H9 (cell line): ENCODE data around the gene FAHD1. TPM values are rescaled to one million over a fixed set of nuclear protein-coding genes. Genes with fewer than 3 reads are reported as not detected.

Experiments
- DNase-seq: peaks from one replicate; pipeline ENCODE4 v3.0.0-alpha.2; 2017
- H2AFZ ChIP-seq: one replicate; pipeline ENCODE4 v1.6.1; 2013; ENCODE audit warnings: mild to moderate bottlenecking, low read length, control low read depth, moderate library complexity
- H2AK5ac ChIP-seq: 2 replicates; pipeline ENCODE4 v1.6.1; 2013; ENCODE audit warnings: low read length, control low read depth, mixed read lengths; ENCODE audit not compliant: insufficient read length
- H2BK120ac ChIP-seq: one replicate; pipeline ENCODE4 v1.6.1; 2013; ENCODE audit warnings: low read depth, mild to moderate bottlenecking, low read length, control low read depth, inconsistent platforms; ENCODE audit not compliant: poor library complexity, severe bottlenecking
- H2BK12ac ChIP-seq: 2 replicates; pipeline ENCODE4 v1.6.1; 2013; ENCODE audit warnings: low read length, control low read depth, mixed read lengths, low read depth; ENCODE audit not compliant: insufficient read length
- H2BK15ac ChIP-seq: 2 replicates; pipeline ENCODE4 v1.6.1; 2013; ENCODE audit warnings: low read depth, low read length, control low read depth
- H2BK20ac ChIP-seq: one replicate; pipeline ENCODE4 v1.6.1; 2013; ENCODE audit warnings: low read depth, mild to moderate bottlenecking, low read length, control low read depth, inconsistent platforms; ENCODE audit not compliant: poor library complexity, severe bottlenecking
- H2BK5ac ChIP-seq: 2 replicates; pipeline ENCODE4 v1.6.1; 2013; ENCODE audit warnings: low read length, control low read depth, mixed read lengths; ENCODE audit not compliant: insufficient read length
- H3K14ac ChIP-seq: 2 replicates; pipeline ENCODE4 v1.6.1; 2013; ENCODE audit warnings: low read length, control low read depth; ENCODE audit not compliant: insufficient read depth
- H3K18ac ChIP-seq: 2 replicates; pipeline ENCODE4 v1.6.1; 2013; ENCODE audit warnings: low read depth, mild to moderate bottlenecking, mixed read lengths, low read length, control low read depth; ENCODE audit not compliant: insufficient read length
- H3K23ac ChIP-seq: 2 replicates; pipeline ENCODE4 v1.6.1; 2013; ENCODE audit warnings: low read length, control low read depth, mixed read lengths, low read depth; ENCODE audit not compliant: insufficient read length
- H3K23me2 ChIP-seq: 2 replicates; pipeline ENCODE4 v1.6.1; 2013; ENCODE audit warnings: low read depth, mild to moderate bottlenecking, mixed read lengths, low read length, control low read depth; ENCODE audit not compliant: insufficient read length, poor library complexity, severe bottlenecking
- H3K27ac ChIP-seq: 2 replicates; pipeline ENCODE4 v1.5.1; 2013; ENCODE audit warnings: low read length, control low read depth, mixed read lengths, low read depth; ENCODE audit not compliant: insufficient read length
- H3K27me3 ChIP-seq: 2 replicates; pipeline ENCODE4 v1.6.1; 2013; ENCODE audit warnings: low read length, control low read depth, inconsistent platforms; ENCODE audit not compliant: insufficient read depth
- H3K4ac ChIP-seq: 2 replicates; pipeline ENCODE4 v1.6.1; 2013; ENCODE audit warnings: low read depth, mild to moderate bottlenecking, control low read depth, inconsistent platforms, low read length, moderate library complexity
- H3K4me1 ChIP-seq: 2 replicates; pipeline ENCODE4 v1.6.1; 2013; ENCODE audit warnings: low read length, control low read depth, inconsistent platforms; ENCODE audit not compliant: insufficient read depth
- H3K4me2 ChIP-seq: 2 replicates; pipeline ENCODE4 v1.6.1; 2013; ENCODE audit warnings: low read length, control low read depth, mixed read lengths; ENCODE audit not compliant: insufficient read length, insufficient read depth
- H3K56ac ChIP-seq: 2 replicates; pipeline ENCODE4 v1.6.1; 2013; ENCODE audit warnings: low read depth, mild to moderate bottlenecking, mixed read lengths, low read length, control low read depth; ENCODE audit not compliant: insufficient read length
- H3K79me1 ChIP-seq: 2 replicates; pipeline ENCODE4 v1.6.1; 2013; ENCODE audit warnings: low read depth, mild to moderate bottlenecking, moderate library complexity, low read length, control low read depth, inconsistent platforms; ENCODE audit not compliant: insufficient read depth, poor library complexity, severe bottlenecking
- H3K79me2 ChIP-seq: 2 replicates; pipeline ENCODE4 v1.6.1; 2013; ENCODE audit warnings: low read length, control low read depth, inconsistent platforms; ENCODE audit not compliant: insufficient read depth
- H3K9ac ChIP-seq: 2 replicates; pipeline ENCODE4 v1.6.1; 2013; ENCODE audit warnings: low read length, control low read depth, mixed read lengths; ENCODE audit not compliant: insufficient read length; ENCODE audit errors: extremely low read depth
- H3K9me3 ChIP-seq: one replicate; pipeline ENCODE4 v1.6.1; 2013; ENCODE audit warnings: low read depth, low read length, inconsistent platforms; ENCODE audit not compliant: control insufficient read depth
- H3T11ph ChIP-seq: one replicate; pipeline ENCODE4 v1.6.1; 2013; ENCODE audit warnings: mild to moderate bottlenecking, low read length, control low read depth, inconsistent platforms
- H4K20me1 ChIP-seq: one replicate; pipeline ENCODE4 v1.6.1; 2013; ENCODE audit not compliant: control insufficient read depth, insufficient read length, insufficient read depth
- H4K5ac ChIP-seq: 2 replicates; pipeline ENCODE4 v1.6.1; 2013; ENCODE audit warnings: low read depth, mild to moderate bottlenecking, mixed read lengths, low read length, control low read depth; ENCODE audit not compliant: insufficient read length
- H4K8ac ChIP-seq: replicated peaks from 2 replicates; pipeline ENCODE4 v1.6.1; 2013; ENCODE audit warnings: low read length, control low read depth, mixed read lengths, low read depth; ENCODE audit not compliant: insufficient read length
- H4K91ac ChIP-seq: 2 replicates; pipeline ENCODE4 v1.6.1; 2013; ENCODE audit warnings: low read depth, mild to moderate bottlenecking, moderate library complexity, mixed read lengths, low read length, control low read depth; ENCODE audit not compliant: insufficient read length
- H3K27ac Mint-ChIP-seq, 3 experiments: 2 replicates in 2 of 3; 3 replicates in 1 of 3; pipeline ENCODE4 v1.8.0; 2020 to 2021; ENCODE audit warnings: mixed read lengths in 3 of 3, mild to moderate bottlenecking in 1 of 3, moderate library complexity in 1 of 3
- H3K27me3 Mint-ChIP-seq: 2 replicates; pipeline ENCODE4 v1.8.0; 2021; ENCODE audit warnings: low read depth, mild to moderate bottlenecking, moderate library complexity, mixed read lengths
- H3K36me3 Mint-ChIP-seq, 3 experiments: 2 replicates in 2 of 3; 3 replicates in 1 of 3; pipeline ENCODE4 v1.8.0; 2020 to 2021; ENCODE audit warnings: low read depth in 3 of 3, mixed read lengths in 3 of 3; ENCODE audit not compliant: insufficient read depth in 1 of 3
- H3K4me1 Mint-ChIP-seq, 2 experiments: 2 replicates each; pipeline ENCODE4 v1.8.0; 2020; ENCODE audit warnings: mixed read lengths in 2 of 2
- H3K4me3 Mint-ChIP-seq, 2 experiments: 2 replicates in 1 of 2; 3 replicates in 1 of 2; pipeline ENCODE4 v1.8.0; 2020 to 2021; ENCODE audit warnings: mild to moderate bottlenecking in 2 of 2, mixed read lengths in 2 of 2, moderate library complexity in 1 of 2
- H3K9me3 Mint-ChIP-seq, 2 experiments: 2 replicates in 1 of 2; 3 replicates in 1 of 2; pipeline ENCODE4 v1.8.0; 2020; ENCODE audit warnings: mild to moderate bottlenecking in 2 of 2, mixed read lengths in 2 of 2, moderate library complexity in 1 of 2
- WGBS: extraction: QIAGEN DNeasy Blood & Tissue Kit; methylation state at CpG from one replicate; pipeline ENCODE4 v1.1.7; 2013; ENCODE audit warnings: missing lambda C conversion rate, low lambda C conversion rate, mixed read lengths; ENCODE audit not compliant: insufficient read length; ENCODE audit errors: extremely low coverage; 5-methylcytosine and 5-hydroxymethylcytosine counted together
- total RNA-seq: library from RNA; stranded (reverse); gene quantifications from 2 replicates; pipeline ENCODE4 v1.2.1, GENCODE V29; 2021
- TF ChIP-seq, protein P1 (sequence below): fragments of 200-600 bp; sonication (generic); conservative IDR thresholded peaks from 3 replicates; pipeline ENCODE4 v1.8.0; 2021; ENCODE audit warnings: antibody characterized with exemption, mild to moderate bottlenecking

Gene FAHD1
- total RNA-seq, 1 experiment from 2014 or later: 16.2 TPM

DNA sequence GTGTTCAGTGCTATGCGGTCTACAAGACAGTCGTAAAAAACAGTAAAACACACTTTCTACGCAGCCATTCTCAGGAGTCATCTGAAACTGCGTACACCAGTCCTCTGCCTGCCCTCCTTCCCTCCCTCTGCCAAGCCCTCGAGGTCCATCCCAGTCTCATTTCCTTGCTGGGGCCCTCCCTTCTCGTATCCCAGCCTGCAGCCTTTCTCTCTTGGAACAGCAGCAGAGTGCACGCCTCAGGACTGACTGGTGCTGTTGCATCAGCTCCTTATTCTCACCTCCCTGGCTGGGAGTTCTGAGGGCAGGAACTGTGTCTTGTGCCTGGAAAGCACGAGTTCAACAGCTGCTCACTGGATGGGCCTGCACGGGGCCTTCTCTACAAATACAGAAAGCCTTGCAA lies 12.5 kb downstream of the FAHD1 start:
- H3K27ac ChIP-seq: no peak overlapping the region
- no peak overlapping the region for H2AK5ac ChIP-seq
- no peaks in the 10 kb centered on the region for H4K20me1 ChIP-seq
- H3K9me3 ChIP-seq: no peaks in the 10 kb centered on the region
- H3K4ac ChIP-seq: no peak overlapping the region
- H3K79me2 ChIP-seq: no peaks in the 10 kb centered on the region
- no peak overlapping the region for H4K8ac ChIP-seq
- no peak overlapping the region for H2AFZ ChIP-seq
- no peak for DNase-seq
- H3K9ac ChIP-seq: no peak overlapping the region
- H3K27me3 Mint-ChIP-seq: peaks cover 12% of the 10 kb centered on the region
- H3K4me1 ChIP-seq: no peaks in the 10 kb centered on the region
- H3K4me3 Mint-ChIP-seq: no peak overlapping the region
- no peak overlapping the region for H4K5ac ChIP-seq
- no peaks in the 10 kb centered on the region for H3K23me2 ChIP-seq
- no peak overlapping the region for H4K91ac ChIP-seq
- no peaks in the 10 kb centered on the region for H3K9me3 Mint-ChIP-seq
- H3K4me2 ChIP-seq: no peak overlapping the region
- H3K27me3 ChIP-seq: no peaks in the 10 kb centered on the region
- no peak overlapping the region for H2BK20ac ChIP-seq
- H3K14ac ChIP-seq: no peak overlapping the region
- H3K27ac Mint-ChIP-seq: peak overlapping the region in 2 of 3 experiments; percentile 61 to 70; a peak in 2 of 7 replicates
- H2BK15ac ChIP-seq: no peak overlapping the region
- no CpG with 5 or more reads among the region's 9 CpGs for WGBS
- no peaks in the 10 kb centered on the region for H3K79me1 ChIP-seq
- no peaks in the 10 kb centered on the region for H3K36me3 Mint-ChIP-seq
- no peak overlapping the region for H3K56ac ChIP-seq
- no peak overlapping the region for H2BK5ac ChIP-seq
- no peak overlapping the region for H3K18ac ChIP-seq
- no peak overlapping the region for H2BK12ac ChIP-seq
- H2BK120ac ChIP-seq: no peak overlapping the region
- no peaks in the 10 kb centered on the region for H3K4me1 Mint-ChIP-seq
- no peak overlapping the region for H3T11ph ChIP-seq
- TF ChIP-seq, protein P1, sequence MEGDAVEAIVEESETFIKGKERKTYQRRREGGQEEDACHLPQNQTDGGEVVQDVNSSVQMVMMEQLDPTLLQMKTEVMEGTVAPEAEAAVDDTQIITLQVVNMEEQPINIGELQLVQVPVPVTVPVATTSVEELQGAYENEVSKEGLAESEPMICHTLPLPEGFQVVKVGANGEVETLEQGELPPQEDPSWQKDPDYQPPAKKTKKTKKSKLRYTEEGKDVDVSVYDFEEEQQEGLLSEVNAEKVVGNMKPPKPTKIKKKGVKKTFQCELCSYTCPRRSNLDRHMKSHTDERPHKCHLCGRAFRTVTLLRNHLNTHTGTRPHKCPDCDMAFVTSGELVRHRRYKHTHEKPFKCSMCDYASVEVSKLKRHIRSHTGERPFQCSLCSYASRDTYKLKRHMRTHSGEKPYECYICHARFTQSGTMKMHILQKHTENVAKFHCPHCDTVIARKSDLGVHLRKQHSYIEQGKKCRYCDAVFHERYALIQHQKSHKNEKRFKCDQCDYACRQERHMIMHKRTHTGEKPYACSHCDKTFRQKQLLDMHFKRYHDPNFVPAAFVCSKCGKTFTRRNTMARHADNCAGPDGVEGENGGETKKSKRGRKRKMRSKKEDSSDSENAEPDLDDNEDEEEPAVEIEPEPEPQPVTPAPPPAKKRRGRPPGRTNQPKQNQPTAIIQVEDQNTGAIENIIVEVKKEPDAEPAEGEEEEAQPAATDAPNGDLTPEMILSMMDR: no peak
- no peak overlapping the region for H3K23ac ChIP-seq
